KMS-11 (cell line): ENCODE results near the gene PIP5K1C.

ENCODE experiments used
- H2AFZ ChIP-seq: fragments of 200-600 bp; sonication (generic); 2 replicates; pipeline ENCODE4 v1.6.1; 2016; ENCODE audit warnings: antibody characterized with exemption, mixed run types, low read depth
- H3K27ac ChIP-seq: fragments of 200-600 bp; sonication (generic); 2 replicates; pipeline ENCODE4 v1.6.1; 2016; ENCODE audit warnings: mild to moderate bottlenecking, mixed run types
- H3K27me3 ChIP-seq: fragments of 200-600 bp; sonication (generic); 2 replicates; pipeline ENCODE4 v1.6.1; 2017; ENCODE audit warnings: mild to moderate bottlenecking, low read depth, mixed run types, moderate library complexity; ENCODE audit not compliant: insufficient read depth
- H3K36me3 ChIP-seq: fragments of 200-600 bp; sonication (generic); 2 replicates; pipeline ENCODE4 v1.6.1; 2017; ENCODE audit warnings: mild to moderate bottlenecking, mixed run types; ENCODE audit not compliant: insufficient read depth
- H3K4me1 ChIP-seq: fragments of 200-600 bp; sonication (generic); 2 replicates; pipeline ENCODE4 v1.6.1; 2016; ENCODE audit warnings: mild to moderate bottlenecking, low read depth, mixed run types; ENCODE audit not compliant: poor library complexity, severe bottlenecking
- H3K4me2 ChIP-seq: fragments of 200-600 bp; sonication (generic); 2 replicates; pipeline ENCODE4 v1.7.0; 2016; ENCODE audit warnings: mild to moderate bottlenecking, mixed run types
- H3K4me3 ChIP-seq: fragments of 200-600 bp; sonication (generic); IDR thresholded peaks from 2 replicates; pipeline ENCODE4 v1.6.1; 2017; ENCODE audit warnings: low read depth, low read length, mixed read lengths; ENCODE audit not compliant: insufficient read depth
- H3K79me2 ChIP-seq: fragments of 200-600 bp; sonication (generic); 2 replicates; pipeline ENCODE4 v1.6.1; 2016; ENCODE audit warnings: low read depth, mixed run types; ENCODE audit not compliant: insufficient read depth
- H3K9ac ChIP-seq: fragments of 200-600 bp; sonication (generic); 2 replicates; pipeline ENCODE4 v1.6.1; 2016; ENCODE audit warnings: mild to moderate bottlenecking, mixed run types
- H4K20me1 ChIP-seq: fragments of 200-600 bp; sonication (generic); 2 replicates; pipeline ENCODE4 v1.6.1; 2016; ENCODE audit warnings: mild to moderate bottlenecking, mixed run types; ENCODE audit not compliant: insufficient read depth
- CTCF ChIP-seq: fragments of 200-600 bp; sonication (generic); conservative IDR thresholded peaks from 2 replicates; pipeline ENCODE4 v1.6.1; 2017; ENCODE audit warnings: low read depth, mild to moderate bottlenecking, antibody characterized with exemption, low read length, moderate library complexity, mixed read lengths

PIP5K1C gene

DNA sequence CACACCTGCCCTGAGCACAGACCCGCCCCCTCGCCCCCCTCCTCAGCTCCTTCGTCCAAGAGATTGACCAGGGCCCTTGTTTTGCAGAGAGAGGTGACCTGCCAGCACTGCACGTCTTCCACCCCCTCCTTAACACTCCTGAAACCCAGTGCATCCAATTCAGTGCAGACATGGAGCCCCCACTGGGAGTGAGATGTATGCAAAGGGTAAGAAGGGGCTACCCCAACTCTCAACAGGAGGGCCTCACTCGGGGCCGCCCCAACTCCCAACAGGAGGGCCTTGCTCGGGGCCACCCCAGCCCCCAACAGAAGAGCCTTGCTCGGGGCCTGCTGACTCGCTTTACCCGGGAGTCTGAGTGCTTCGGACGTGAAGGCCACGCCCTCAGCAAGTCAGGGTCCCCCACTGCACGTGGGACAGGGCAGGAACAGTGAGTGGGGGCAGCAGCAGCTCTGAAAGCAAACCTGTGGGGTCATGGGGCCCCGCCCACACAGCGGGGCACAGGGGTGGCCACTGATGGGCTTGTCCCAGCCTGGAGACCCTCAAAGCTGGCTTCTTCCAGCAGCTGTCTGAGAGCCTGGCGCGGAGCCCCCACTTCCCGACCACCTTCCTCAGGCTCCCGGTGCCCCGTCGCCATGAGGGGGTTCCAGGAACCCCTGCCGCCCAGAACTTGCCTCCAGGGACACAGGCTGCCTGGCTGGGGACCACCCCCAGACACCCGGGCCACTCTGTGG, 79.3 kb downstream of the PIP5K1C start:
- Histone ChIP-seq H3K79me2 (peaks cover 21% of the 10 kb centered on the region), H3K36me3 (no peaks in the 10 kb centered on the region), H3K27ac (no peak overlapping the region), H3K4me3 (no peak overlapping the region), H2AFZ (no peak overlapping the region), H3K27me3 (no peaks in the 10 kb centered on the region), H3K4me2 (no peak overlapping the region), H3K9ac (no peak overlapping the region), H3K4me1 (peaks cover 34% of the 10 kb centered on the region), H4K20me1 (no peaks in the 10 kb centered on the region)
- no peak for TF ChIP-seq CTCF

GRCh38 chr19:3620145-3620816, 80.0 kb downstream of the PIP5K1C start:
- no peak for TF ChIP-seq CTCF
- Histone ChIP-seq H3K4me3 (no peak overlapping the region), H2AFZ (no peak overlapping the region), H3K9ac (no peak overlapping the region), H3K79me2 (peaks cover 14% of the 10 kb centered on the region), H3K27me3 (no peaks in the 10 kb centered on the region), H3K36me3 (no peaks in the 10 kb centered on the region), H3K27ac (no peak overlapping the region), H3K4me1 (peaks cover 32% of the 10 kb centered on the region), H3K4me2 (no peak overlapping the region), H4K20me1 (no peaks in the 10 kb centered on the region)

DNA sequence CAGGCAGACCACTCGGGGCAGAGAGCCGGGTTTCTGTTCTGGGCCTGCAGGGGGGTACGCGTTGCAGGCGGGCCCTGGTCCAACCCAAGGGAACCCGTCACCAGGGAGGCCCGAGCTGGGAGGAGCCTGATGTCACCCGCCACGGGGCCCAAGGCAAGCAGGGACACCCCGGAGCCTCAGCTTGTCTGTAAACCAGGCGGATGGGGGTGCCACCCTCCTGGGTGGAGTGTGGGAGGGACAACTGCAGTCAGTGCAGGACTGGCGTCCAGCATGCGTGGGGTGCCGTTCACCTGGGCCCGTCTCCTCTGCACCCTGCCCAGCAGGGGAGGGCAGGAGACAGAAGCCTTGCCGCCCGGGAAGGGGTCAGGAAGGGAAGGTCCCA, 80.6 kb downstream of the PIP5K1C start:
- H3K9ac ChIP-seq: no peak overlapping the region
- H2AFZ ChIP-seq: no peak overlapping the region
- TF ChIP-seq CTCF: no peak
- peaks cover 8% of the 10 kb centered on the region; the same call in 1 of the 2 replicates for H3K79me2 ChIP-seq
- H3K27me3 ChIP-seq: no peaks in the 10 kb centered on the region
- no peak overlapping the region for H3K4me2 ChIP-seq
- H4K20me1 ChIP-seq: no peaks in the 10 kb centered on the region
- H3K4me1 ChIP-seq: peaks cover 25% of the 10 kb centered on the region
- H3K27ac ChIP-seq: no peak overlapping the region
- no peak overlapping the region for H3K4me3 ChIP-seq
- no peaks in the 10 kb centered on the region for H3K36me3 ChIP-seq

GRCh38 chr19:3618811-3619630, 81.2 kb downstream of the PIP5K1C start:
- Histone ChIP-seq H3K4me1 (peaks cover 23% of the 10 kb centered on the region), H3K4me2 (peak overlapping the region; percentile 100; the same call in 1 of the 2 replicates), H4K20me1 (no peaks in the 10 kb centered on the region), H3K27ac (peak overlapping the region; percentile 96; the same call in 1 of the 2 replicates), H3K79me2 (peaks cover 2% of the 10 kb centered on the region; the same call in 1 of the 2 replicates), H2AFZ (no peak overlapping the region), H3K36me3 (no peaks in the 10 kb centered on the region), H3K4me3 (no peak overlapping the region), H3K9ac (no peak overlapping the region), H3K27me3 (no peaks in the 10 kb centered on the region)
- peak; percentile 50 for TF ChIP-seq CTCF
